H7 (cell line): ENCODE data around the gene RGS16. TPM values are rescaled to one million over a fixed set of nuclear protein-coding genes. Genes with fewer than 3 reads are reported as not detected.
"Not testable (repeated sequence)": the region's sequence is repeated elsewhere in the genome, so short reads cannot be mapped to it uniquely, and the experiment has no call there.

ENCODE experiments used
- DNase-seq: peaks from one replicate; pipeline ENCODE4 v3.0.0; 2012
- H3K27me3 ChIP-seq: 2 replicates; pipeline ENCODE4 v1.6.0; 2011; ENCODE audit warnings: mild to moderate bottlenecking, low read length; ENCODE audit not compliant: control insufficient read depth, insufficient read depth
- H3K36me3 ChIP-seq: replicated peaks from 2 replicates; pipeline ENCODE4 v1.5.1; 2011; ENCODE audit warnings: low read length; ENCODE audit not compliant: control insufficient read depth, insufficient read depth
- H3K4me3 ChIP-seq: 2 replicates; pipeline ENCODE4 v1.5.1; 2011; ENCODE audit warnings: low read depth, mild to moderate bottlenecking, control low read depth, low read length, moderate library complexity; ENCODE audit not compliant: insufficient read depth
- total RNA-seq: library from RNA; depleted of rRNA; stranded (reverse); fragments of >200 nt; shearing (Covaris generic); gene quantifications from 2 replicates; pipeline ENCODE4 v1.2.3, GENCODE V29; 2014

RGS16 gene
- total RNA-seq, 1 experiment from 2014 or later = 29.1 TPM

DNA sequence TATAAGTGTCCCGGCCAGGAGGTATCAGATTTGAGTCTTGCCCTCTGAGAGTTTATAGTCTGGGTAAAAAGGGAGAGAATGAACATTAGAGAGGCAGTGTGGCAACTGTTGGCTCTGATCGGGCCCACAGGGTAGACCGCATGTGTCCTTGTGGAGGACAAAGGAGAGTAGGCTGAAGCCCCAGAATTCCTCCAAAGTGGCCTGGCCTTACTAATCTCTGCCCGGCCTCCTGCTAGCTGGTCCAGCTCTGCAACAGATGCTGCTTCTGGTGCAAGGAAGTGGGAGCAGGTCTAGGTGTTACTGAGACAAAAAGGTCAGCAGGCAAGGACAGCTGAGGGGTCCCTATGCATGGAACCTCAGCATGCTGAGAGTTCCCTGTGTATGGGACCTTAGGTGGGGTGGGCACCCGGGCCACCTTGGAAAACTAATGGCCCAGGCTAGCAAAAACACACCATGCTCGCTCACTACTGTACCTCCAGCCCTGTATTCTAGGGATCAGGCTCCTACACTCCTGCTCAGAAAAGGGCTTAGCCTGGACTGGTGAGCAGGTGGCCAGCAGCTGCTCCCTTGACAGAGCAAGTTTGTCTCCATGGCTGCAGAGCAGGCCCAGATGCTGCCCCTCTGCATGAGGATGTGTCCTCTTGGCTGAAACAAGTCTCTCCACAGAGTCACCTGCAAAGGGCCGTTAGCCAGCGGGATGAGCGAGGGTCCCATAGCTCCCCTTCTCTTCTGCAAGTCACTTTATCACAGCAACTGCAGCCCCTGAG is 30.3 kb upstream of the RGS16 start:
- no peaks in the 10 kb centered on the region for H3K27me3 ChIP-seq
- DNase-seq = no peak
- H3K36me3 ChIP-seq = no peaks in the 10 kb centered on the region
- H3K4me3 ChIP-seq = no peak overlapping the region

DNA sequence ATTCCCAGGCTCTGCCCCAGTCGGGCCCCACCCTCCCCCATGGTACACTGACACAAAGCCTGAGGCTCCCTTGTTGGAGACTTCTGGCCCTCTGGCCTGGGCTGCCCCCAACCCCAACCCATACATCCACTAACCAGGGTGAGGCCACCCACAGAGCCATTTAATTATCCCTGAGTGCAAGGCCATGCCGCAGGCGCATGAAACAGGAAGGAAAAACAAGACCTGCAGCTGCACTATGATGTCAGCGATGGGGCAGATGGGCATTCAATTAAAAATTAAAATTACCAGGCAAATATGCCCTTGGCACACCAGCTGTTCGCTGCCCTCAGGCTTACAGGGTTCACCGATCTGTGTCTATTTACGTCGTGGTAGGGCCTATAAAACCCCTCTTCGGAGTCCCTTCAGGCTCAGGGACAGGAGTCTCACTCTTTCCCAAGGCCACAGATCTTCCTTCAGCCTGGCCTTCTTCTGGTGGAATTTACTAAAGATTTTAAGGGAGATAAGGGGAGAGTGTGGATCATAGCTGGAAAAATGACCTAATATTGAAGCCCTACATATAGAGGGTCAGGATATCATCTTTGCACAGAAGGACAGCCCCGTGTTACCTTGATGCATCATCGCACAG is 29.6 kb upstream of the RGS16 start:
- no peak for DNase-seq
- Histone ChIP-seq H3K27me3 (no peaks in the 10 kb centered on the region), H3K4me3 (no peak overlapping the region), H3K36me3 (no peaks in the 10 kb centered on the region)

DNA sequence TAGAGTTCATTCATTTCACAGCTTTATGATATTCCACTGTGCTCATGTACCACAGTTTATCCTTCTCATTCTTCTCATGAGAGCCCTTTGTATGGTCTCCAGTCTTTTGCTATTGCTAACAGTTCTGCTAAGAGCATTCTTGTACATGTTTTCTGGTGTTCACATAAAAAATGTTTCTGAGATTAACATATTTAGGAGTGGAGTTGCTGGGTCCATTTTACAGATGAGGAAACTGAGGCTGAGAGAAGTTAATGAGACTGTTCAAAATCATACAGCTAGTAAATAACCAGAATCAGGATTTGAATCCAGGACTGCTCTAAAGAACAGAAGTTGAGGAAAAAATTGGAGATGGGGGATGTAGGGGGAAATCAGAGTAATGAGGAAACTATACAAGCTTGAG is 28.8 kb upstream of the RGS16 start:
- no peaks in the 10 kb centered on the region for H3K27me3 ChIP-seq
- H3K36me3 ChIP-seq = no peaks in the 10 kb centered on the region
- H3K4me3 ChIP-seq = no peak overlapping the region
- DNase-seq = no peak

DNA sequence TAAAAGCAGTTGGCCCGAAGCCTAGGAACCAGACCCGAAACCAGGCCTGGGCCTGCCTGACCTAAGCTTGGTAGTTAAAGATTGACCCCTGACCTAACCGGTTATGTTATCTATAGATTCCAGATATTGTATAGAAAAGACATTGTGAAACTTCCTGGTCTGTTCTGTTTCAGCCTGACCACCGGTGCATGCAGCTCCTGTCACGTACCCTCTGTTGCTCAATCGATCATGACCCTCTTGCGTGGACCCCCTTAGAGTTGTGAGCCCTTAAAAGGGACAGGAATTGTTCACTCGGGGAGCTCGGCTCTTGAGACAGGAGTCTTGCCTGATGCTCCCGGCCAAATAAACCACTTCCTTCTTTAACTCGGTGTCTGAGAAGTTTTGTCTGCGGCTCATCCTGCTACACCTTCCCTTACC is 28.3 kb upstream of the RGS16 start:
- not testable (repeated sequence) for DNase-seq, H3K36me3 ChIP-seq, H3K27me3 ChIP-seq, H3K4me3 ChIP-seq

DNA sequence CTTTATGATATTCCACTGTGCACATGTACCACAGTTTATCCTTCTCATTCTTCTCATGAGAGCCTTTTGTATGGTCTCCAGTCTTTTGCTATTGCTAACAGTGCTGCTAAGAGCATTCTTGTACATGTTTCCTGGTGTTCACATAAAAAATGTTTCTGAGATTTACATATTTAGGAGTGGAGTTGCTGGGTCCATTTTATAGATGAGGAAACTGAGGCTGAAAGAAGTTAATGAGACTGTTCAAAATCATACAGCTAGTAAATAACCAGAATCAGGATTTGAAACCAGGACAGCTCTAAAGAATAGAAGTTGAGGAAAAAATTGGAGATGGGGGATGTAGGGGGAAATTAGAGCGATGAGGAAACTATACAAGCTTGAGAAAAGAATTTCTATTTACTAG is 27.8 kb upstream of the RGS16 start:
- Histone ChIP-seq H3K4me3 (no peak overlapping the region), H3K27me3 (no peaks in the 10 kb centered on the region), H3K36me3 (no peaks in the 10 kb centered on the region)
- no peak for DNase-seq

DNA sequence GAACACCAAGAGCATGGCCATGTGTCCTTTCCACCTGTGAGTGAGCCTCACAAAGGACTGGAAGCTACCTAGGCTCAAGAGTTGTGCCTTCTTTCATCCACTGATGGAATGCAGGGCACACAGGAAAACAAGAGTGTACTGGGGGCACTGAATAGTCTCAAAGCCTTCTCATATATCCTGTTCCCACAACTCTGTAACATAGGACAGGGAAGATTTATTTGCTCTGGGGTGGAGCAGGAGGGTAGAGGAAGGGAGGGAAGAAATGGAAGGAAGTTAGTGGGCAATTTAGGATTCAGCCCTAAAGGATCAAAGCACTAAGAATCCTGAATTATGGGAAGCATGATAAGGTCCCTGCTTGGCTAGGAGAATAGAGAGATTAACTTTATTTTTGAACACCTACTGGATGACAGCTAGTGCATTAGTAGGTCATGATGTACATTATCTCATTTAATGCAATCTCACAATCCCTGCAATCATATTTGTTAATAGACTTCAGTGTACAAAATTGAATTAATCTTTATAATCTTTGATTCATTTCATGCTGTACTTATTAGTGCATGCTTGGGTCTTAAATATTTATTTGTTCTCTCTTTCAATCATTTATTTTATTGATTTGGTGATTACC is 27.0 kb upstream of the RGS16 start:
- Histone ChIP-seq H3K27me3 (no peaks in the 10 kb centered on the region), H3K36me3 (no peaks in the 10 kb centered on the region), H3K4me3 (no peak overlapping the region)
- DNase-seq = no peak

DNA sequence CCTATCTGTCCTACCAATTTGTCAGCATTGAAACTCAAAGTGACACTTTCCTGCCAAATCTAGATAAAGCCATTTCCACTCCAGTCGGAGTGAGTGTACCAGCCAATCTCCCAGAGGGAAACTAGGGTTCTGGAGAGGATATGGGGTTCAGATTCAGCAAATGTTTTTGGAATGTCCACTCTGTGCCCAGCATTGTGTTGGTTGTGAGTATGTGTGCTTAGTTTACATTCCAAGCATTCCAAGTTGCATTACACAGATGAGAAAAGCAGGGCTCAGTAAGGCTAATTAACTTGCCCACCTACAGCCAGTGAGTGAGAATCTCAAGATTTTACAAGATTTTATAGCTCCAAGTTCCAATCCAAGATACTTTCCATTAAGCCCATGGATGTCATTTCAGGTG is 26.4 kb upstream of the RGS16 start:
- H3K27me3 ChIP-seq = no peaks in the 10 kb centered on the region

DNA sequence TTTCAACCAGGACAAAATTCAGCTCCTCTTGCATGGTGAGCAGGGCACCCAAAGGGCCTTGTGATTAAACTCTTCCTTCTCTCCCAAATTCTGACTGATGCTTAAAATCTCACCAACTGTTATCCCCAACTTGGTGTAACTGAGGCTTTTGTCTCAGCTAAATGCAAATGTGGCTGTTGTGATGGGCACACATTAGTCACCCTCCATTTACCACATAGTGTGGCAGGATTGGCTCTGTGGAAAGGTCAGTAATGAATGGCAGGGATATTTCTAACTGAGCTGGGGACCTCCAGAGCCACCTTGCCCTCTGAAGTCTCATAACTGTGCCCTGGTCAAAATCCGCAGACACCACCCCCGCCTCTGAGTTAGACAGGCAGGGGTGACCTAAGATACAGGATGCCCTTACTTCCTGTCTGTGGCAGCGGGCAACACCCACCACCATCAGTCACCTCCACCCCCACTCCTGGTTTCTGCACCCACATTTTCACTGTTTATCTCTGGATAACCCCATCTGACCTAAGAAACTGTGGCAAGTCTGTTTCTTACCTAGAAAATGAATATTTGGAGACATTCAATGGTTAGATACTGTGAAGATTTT is 25.4 kb upstream of the RGS16 start:
- Histone ChIP-seq H3K27me3 (no peaks in the 10 kb centered on the region), H3K36me3 (no peaks in the 10 kb centered on the region), H3K4me3 (no peak overlapping the region)
- no peak for DNase-seq

More for the DNA sequence above, 26.4 kb upstream of the RGS16 start:
- Histone ChIP-seq H3K4me3 (no peak overlapping the region), H3K36me3 (no peaks in the 10 kb centered on the region)
- DNase-seq = no peak

DNA sequence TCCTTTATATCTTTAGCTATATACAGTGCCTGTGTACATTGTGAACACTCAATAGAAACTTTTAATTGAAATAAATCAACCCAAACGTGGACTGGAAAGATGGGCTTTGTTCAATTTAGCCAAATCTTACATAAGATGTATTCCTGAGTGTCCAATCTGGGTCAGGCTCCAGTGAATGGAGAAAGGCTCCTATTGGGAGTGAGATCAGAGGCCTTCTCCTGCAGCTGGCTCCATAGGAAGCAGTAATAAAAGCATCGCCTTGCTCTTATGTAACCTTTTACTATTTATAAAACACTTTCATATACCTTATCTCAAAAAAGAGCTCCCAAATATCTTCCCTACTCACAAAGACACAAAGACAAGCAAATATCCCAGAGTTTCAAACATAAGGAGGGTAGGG is 24.9 kb upstream of the RGS16 start:
- no peak for DNase-seq
- H3K27me3 ChIP-seq = no peaks in the 10 kb centered on the region
- H3K36me3 ChIP-seq = no peaks in the 10 kb centered on the region
- H3K4me3 ChIP-seq = no peak overlapping the region

DNA sequence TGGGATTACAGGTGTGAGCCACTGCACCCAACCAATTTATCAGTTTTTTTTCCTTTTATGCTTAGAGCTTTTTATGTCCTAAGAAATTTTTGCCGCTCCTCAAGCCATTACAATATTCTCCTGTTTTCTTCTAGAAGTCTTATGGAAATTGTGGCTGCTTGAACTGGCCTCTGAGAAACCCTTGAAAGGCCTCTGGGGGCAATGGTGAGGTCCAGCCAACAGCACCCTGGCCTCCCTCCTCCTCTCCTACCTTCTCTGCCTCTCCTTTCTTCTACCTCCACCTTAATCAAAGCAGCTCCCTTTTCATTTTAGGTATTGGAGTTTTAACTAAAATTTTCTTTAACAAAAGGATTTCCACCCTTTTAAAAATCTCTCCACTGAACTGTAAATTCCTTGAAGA is 24.5 kb upstream of the RGS16 start:
- H3K4me3 ChIP-seq = no peak overlapping the region
- DNase-seq = no peak
- H3K27me3 ChIP-seq = no peaks in the 10 kb centered on the region
- no peaks in the 10 kb centered on the region for H3K36me3 ChIP-seq

DNA sequence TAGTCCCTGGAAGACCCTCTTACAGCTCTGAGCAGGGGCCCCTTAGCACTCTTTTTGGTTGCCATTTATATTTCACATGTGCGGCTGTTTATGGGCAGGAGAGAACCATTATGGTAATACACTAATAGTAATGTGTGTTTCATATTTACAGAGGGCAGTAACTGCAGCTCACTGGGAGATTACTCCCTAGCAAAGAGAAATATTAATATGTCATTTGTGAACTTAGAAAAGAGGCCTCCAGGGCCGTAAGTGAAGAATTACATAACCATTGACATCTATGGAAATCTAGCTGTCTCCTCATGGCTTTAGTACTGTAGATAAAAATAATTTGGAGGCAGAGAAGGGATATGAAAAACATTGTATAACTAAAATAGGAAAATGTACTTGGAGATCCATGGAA is 23.4 kb upstream of the RGS16 start:
- H3K36me3 ChIP-seq = no peaks in the 10 kb centered on the region
- no peaks in the 10 kb centered on the region for H3K27me3 ChIP-seq
- no peak overlapping the region for H3K4me3 ChIP-seq
- no peak for DNase-seq

DNA sequence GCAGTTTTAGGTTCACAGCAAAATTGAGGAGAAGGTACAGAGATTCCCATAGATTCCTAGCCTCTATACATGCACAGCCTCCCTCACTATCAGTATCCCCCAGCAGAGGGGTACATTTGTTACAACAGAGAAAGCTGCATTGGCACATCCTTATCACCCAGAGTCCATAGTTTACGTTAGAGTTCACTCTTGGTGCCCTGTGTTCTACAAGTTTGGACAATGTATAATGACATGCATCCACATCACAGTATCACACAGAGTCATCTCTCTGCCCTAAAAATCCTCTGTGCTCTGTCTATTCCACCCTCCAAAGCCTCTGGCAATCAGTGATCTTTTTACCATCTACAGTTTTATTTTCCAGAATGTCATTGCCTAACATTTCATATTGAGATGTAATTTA is 22.3 kb upstream of the RGS16 start:
- Histone ChIP-seq H3K27me3 (no peaks in the 10 kb centered on the region), H3K36me3 (no peaks in the 10 kb centered on the region), H3K4me3 (no peak overlapping the region)
- DNase-seq = no peak

DNA sequence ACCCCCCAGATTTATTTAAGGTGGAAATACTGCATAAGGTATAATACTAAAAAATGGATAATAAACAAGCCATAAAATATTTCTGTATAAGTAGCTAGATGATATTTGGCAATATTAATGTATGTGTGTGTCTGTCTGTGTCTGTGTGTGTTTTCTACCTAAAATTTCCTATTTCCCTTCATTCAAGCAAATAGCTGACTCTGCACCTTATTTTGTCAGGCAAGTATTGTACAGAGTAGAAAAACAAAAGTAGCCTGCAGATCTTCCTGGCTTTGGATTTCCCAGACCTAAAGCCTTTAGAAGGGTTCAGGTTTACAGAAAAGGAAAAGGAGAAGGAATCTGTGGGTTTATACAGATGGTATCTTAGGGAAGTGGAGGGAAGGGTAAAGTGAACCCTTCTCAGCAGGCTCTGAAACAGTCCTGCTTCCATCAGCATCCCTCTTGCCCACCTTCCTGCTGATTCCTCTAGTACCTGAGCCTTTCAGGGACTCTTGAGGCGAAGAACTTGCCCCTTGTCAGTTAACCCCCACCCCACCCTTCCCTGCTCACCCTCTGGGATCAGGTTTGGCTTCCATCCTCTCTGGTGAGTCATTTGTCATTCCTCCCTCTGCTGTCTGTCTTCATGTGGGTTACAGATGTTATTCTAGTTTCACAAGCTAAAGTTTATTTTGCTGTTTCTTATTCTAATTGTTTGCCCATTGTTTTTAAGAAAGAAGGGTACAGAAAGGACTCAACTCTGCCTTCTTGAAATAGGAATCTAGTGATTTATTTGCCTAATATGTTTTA is 21.7 kb upstream of the RGS16 start:
- DNase-seq = no peak
- Histone ChIP-seq H3K27me3 (no peaks in the 10 kb centered on the region), H3K4me3 (no peak overlapping the region), H3K36me3 (no peaks in the 10 kb centered on the region)

DNA sequence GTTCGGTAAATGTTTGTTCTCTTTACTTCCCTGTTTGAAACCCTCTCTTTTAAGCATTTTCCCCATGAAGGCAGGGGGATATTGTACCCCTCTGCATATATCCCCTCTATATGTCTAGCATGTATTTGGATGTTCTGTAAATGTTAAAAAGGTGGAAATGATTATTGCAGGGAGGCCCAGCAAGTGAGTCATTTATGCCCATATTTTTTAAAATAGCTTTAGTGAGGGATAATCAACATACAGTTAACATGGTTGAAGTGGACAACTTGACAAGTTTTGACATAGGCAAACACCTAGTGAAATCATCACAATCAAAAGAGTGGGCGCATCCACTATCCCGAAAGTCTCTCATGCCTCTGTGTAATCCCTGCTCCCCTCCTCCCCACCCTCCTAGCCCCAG is 20.8 kb upstream of the RGS16 start:
- DNase-seq = no peak

More for the DNA sequence above, 20.8 kb upstream of the RGS16 start:
- no peaks in the 10 kb centered on the region for H3K36me3 ChIP-seq
- no peaks in the 10 kb centered on the region for H3K27me3 ChIP-seq
- no peak overlapping the region for H3K4me3 ChIP-seq
